Measurements from ENCODE around the gene RB1. TPM values are rescaled to one million over a fixed set of nuclear protein-coding genes. Genes with fewer than 3 reads are reported as not detected.

The RB1 gene
- total RNA-seq, 2 donors from 2014 or later: 18.7 to 20.1 TPM

DNA sequence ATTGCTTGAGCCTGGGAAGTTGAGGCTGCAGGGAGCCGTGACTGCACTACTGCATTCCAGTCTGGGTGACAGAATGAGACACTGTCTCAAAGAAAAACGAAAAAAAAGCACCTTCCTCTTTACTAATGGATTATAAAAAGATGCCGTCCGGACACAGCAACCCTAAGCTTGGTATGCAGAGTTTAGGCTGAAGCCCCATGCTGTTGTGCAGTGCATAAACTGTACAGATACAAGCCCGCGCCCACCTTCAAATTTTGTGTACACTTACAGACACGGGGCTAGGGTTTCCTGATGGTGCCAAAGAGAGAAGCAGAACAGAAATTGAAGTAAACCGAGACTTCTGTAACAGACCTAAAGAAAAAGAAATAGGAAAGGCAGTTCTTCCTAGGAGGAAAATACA, 100.4 kb downstream of the RB1 start:
- H3K4me3 ChIP-seq (ENCODE audit: low read length): no peak overlapping the region
- H3K9me3 ChIP-seq (ENCODE audit: control insufficient read depth, low read length): no peaks in the 10 kb centered on the region
- H3K36me3 ChIP-seq (ENCODE audit: control insufficient read depth, insufficient read depth, low read length): no peaks in the 10 kb centered on the region
- TF ChIP-seq, protein P1, sequence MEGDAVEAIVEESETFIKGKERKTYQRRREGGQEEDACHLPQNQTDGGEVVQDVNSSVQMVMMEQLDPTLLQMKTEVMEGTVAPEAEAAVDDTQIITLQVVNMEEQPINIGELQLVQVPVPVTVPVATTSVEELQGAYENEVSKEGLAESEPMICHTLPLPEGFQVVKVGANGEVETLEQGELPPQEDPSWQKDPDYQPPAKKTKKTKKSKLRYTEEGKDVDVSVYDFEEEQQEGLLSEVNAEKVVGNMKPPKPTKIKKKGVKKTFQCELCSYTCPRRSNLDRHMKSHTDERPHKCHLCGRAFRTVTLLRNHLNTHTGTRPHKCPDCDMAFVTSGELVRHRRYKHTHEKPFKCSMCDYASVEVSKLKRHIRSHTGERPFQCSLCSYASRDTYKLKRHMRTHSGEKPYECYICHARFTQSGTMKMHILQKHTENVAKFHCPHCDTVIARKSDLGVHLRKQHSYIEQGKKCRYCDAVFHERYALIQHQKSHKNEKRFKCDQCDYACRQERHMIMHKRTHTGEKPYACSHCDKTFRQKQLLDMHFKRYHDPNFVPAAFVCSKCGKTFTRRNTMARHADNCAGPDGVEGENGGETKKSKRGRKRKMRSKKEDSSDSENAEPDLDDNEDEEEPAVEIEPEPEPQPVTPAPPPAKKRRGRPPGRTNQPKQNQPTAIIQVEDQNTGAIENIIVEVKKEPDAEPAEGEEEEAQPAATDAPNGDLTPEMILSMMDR (conservative IDR thresholded peaks at IDR 0.05): no peak
- Mint-ChIP-seq H3K27me3 (ENCODE audit: insufficient read depth) (no peaks in the 10 kb centered on the region), H3K36me3 (ENCODE audit: low read depth) (no peaks in the 10 kb centered on the region), H3K4me3 (no peak overlapping the region), H3K4me1 (no peaks in the 10 kb centered on the region), H3K27ac (no peak overlapping the region), H3K9me3 (no peaks in the 10 kb centered on the region)
- no peak overlapping the region for H3K27ac ChIP-seq (ENCODE audit: low read depth, low read length)
- H3K4me1 ChIP-seq (ENCODE audit: control insufficient read depth, insufficient read depth, low read length): no peaks in the 10 kb centered on the region
- no peak for DNase-seq
- WGBS, 2 experiments (ENCODE audit: insufficient coverage in 1 of 2, insufficient read length in 1 of 2): 91 to 96% methylated on average over 8 of the region's 8 CpGs
- no peaks in the 10 kb centered on the region for H3K27me3 ChIP-seq (ENCODE audit: control insufficient read depth, insufficient read depth, low read length, poor library complexity, severe bottlenecking)
- H3K9ac ChIP-seq (ENCODE audit: extremely low read depth, low read length, poor library complexity, severe bottlenecking): no peak overlapping the region

DNA sequence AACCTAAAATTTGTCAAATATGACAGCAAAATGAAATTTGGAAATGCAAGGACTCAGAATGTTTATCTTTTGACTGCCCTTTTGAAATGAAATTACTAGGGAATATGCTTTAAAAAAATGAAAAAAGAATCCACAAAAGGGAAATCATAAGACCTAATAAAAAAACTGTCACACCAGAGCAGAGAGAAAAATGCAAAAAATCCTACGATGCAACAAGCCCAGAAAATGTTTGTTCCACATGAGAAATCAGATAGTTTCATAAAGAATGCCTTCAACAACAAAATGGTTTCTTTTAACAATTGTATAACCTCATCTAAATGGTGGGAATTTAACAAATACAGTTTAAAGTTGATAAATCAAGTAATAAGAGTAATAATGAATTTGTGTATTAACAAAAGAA, 101.4 kb downstream of the RB1 start:
- no peak overlapping the region for H3K9ac ChIP-seq (ENCODE audit: extremely low read depth, low read length, poor library complexity, severe bottlenecking)
- H3K27ac ChIP-seq (ENCODE audit: low read depth, low read length): no peak overlapping the region
- no peaks in the 10 kb centered on the region for H3K4me1 ChIP-seq (ENCODE audit: control insufficient read depth, insufficient read depth, low read length)
- H3K27ac Mint-ChIP-seq: no peak overlapping the region
- 80% methylated on average over 1 of the region's 1 CpG; no CpG with 5 or more reads in 1 of the 2 experiments for WGBS, 2 experiments (ENCODE audit: insufficient coverage in 1 of 2, insufficient read length in 1 of 2)
- H3K9me3 ChIP-seq (ENCODE audit: control insufficient read depth, low read length): no peaks in the 10 kb centered on the region
- no peaks in the 10 kb centered on the region for H3K9me3 Mint-ChIP-seq
- H3K36me3 Mint-ChIP-seq (ENCODE audit: low read depth): no peaks in the 10 kb centered on the region
- no peak for DNase-seq
- TF ChIP-seq, protein P1 (conservative IDR thresholded peaks at IDR 0.05): no peak
- no peaks in the 10 kb centered on the region for H3K27me3 Mint-ChIP-seq (ENCODE audit: insufficient read depth)
- H3K36me3 ChIP-seq (ENCODE audit: control insufficient read depth, insufficient read depth, low read length): no peaks in the 10 kb centered on the region
- H3K4me1 Mint-ChIP-seq: no peaks in the 10 kb centered on the region
- H3K27me3 ChIP-seq (ENCODE audit: control insufficient read depth, insufficient read depth, low read length, poor library complexity, severe bottlenecking): no peaks in the 10 kb centered on the region
- no peak overlapping the region for H3K4me3 ChIP-seq (ENCODE audit: low read length)
- no peak overlapping the region for H3K4me3 Mint-ChIP-seq

DNA sequence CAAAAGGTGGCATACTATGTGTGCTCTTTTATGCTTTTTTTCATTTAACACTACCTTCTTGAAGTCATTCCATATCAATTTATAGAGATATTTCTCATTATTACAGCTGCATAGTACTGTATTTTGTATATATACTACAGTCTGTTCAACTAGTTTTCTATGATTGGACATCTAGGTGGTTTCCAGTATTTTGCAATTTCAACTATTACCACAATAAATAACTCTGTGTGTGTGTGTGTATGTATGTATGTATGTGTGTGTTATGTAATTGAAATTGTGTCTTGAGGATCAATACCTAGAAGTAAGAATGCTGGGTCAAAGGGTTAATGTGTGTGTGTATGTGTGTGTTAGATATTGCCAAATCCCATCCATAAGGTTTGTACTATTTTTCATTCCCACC, 102.3 kb downstream of the RB1 start:
- no peaks in the 10 kb centered on the region for H3K9me3 ChIP-seq (ENCODE audit: control insufficient read depth, low read length)
- no peak overlapping the region for H3K9ac ChIP-seq (ENCODE audit: extremely low read depth, low read length, poor library complexity, severe bottlenecking)
- Mint-ChIP-seq H3K27me3 (ENCODE audit: insufficient read depth) (no peaks in the 10 kb centered on the region), H3K9me3 (no peaks in the 10 kb centered on the region), H3K4me3 (no peak overlapping the region), H3K4me1 (peaks cover 3% of the 10 kb centered on the region), H3K36me3 (ENCODE audit: low read depth) (no peaks in the 10 kb centered on the region), H3K27ac (no peak overlapping the region)
- TF ChIP-seq, protein P1 (conservative IDR thresholded peaks at IDR 0.05): no peak
- no peak overlapping the region for H3K4me3 ChIP-seq (ENCODE audit: low read length)
- no peak for DNase-seq
- no peaks in the 10 kb centered on the region for H3K4me1 ChIP-seq (ENCODE audit: control insufficient read depth, insufficient read depth, low read length)
- H3K27me3 ChIP-seq (ENCODE audit: control insufficient read depth, insufficient read depth, low read length, poor library complexity, severe bottlenecking): no peaks in the 10 kb centered on the region
- H3K27ac ChIP-seq (ENCODE audit: low read depth, low read length): no peak overlapping the region
- H3K36me3 ChIP-seq (ENCODE audit: control insufficient read depth, insufficient read depth, low read length): no peaks in the 10 kb centered on the region
